Vagina (tissue), 2 donors: Measurements from ENCODE around the gene MSI2.

Source experiments
- CTCF ChIP-seq, 3 experiments: fragments of 450-650 bp in 2 of 3; fragments of 200-600 bp in 1 of 3; sonication (generic) in 1 of 3; IDR thresholded peaks; one replicate each; pipeline ENCODE4 v1.5.1; 2017 to 2019; ENCODE audit warnings: antibody characterized with exemption in 3 of 3, mild to moderate bottlenecking in 2 of 3, moderate library complexity in 2 of 3
- POLR2A ChIP-seq, 2 donors: fragments of 450-650 bp; IDR thresholded peaks; one replicate each; pipeline ENCODE4 v1.6.1; 2017; ENCODE audit warnings: antibody characterized with exemption in 2 of 2, mild to moderate bottlenecking in 2 of 2, moderate library complexity in 2 of 2
- POLR2AphosphoS5 ChIP-seq, 2 donors: sonication (generic); formaldehyde crosslinking; IDR thresholded peaks; one replicate each; pipeline ENCODE4 v1.9.0; 2017; ENCODE audit warnings: antibody characterized with exemption in 2 of 2, mild to moderate bottlenecking in 2 of 2, low read depth in 1 of 2; ENCODE audit not compliant: insufficient read depth in 1 of 2

GRCh38 chr17:57609878-57610270 lies 353.6 kb downstream of the MSI2 start:
- TF ChIP-seq POLR2A (IDR thresholded peaks at IDR 0.05) (no peak), CTCF (IDR thresholded peaks at IDR 0.05) (no peak), POLR2AphosphoS5 (IDR thresholded peaks at IDR 0.05; ENCODE audit: insufficient read depth in 1 of 2, low read depth in 1 of 2) (no peak)
